Lower lobe of right lung (tissue), 2 donors: Measurements from ENCODE around the gene CDC40. TPM values are rescaled to one million over a fixed set of nuclear protein-coding genes. Genes with fewer than 3 reads are reported as not detected.

Experiments
- ATAC-seq, 2 donors: fragments of 200-7000 bp; cut with Tn5 transposase; one replicate each; pipeline ENCODE4 v1.9.1; 2020 to 2022; ENCODE audit warnings: mild to moderate bottlenecking in 2 of 2, moderate library complexity in 2 of 2
- DNase-seq: peaks from one replicate; pipeline ENCODE4 v3.0.0-alpha.2; 2020
- H3K27ac ChIP-seq: fragments of 200-600 bp; one replicate; pipeline ENCODE4 v1.8.0; 2022
- H3K27me3 ChIP-seq: fragments of 200-600 bp; one replicate; pipeline ENCODE4 v1.8.0; 2022; ENCODE audit warnings: low read depth
- H3K36me3 ChIP-seq: fragments of 200-600 bp; one replicate; pipeline ENCODE4 v1.8.0; 2022; ENCODE audit warnings: mild to moderate bottlenecking
- H3K4me1 ChIP-seq: fragments of 200-600 bp; one replicate; pipeline ENCODE4 v1.8.0; 2022
- H3K4me3 ChIP-seq: fragments of 200-600 bp; one replicate; pipeline ENCODE4 v1.8.0; 2022; ENCODE audit warnings: mild to moderate bottlenecking
- H3K9me3 ChIP-seq: fragments of 200-600 bp; one replicate; pipeline ENCODE4 v1.8.0; 2022
- CTCF ChIP-seq: fragments of 200-600 bp; IDR thresholded peaks from one replicate; pipeline ENCODE4 v1.8.0; 2022; ENCODE audit warnings: antibody characterized with exemption, mild to moderate bottlenecking
- intact Hi-C: fragments of 100-400 bp; cut with DNase I; formaldehyde crosslinking; loops from one replicate; pipeline ENCODE4 v1.11.0; 2022
- total RNA-seq: library from RNA; stranded (reverse); fragmentation: NEBNext Ultra II Directional; extraction: Animal tissue kit (Norgen Biotek cat#: 25700); gene quantifications from one replicate; pipeline ENCODE4 v1.2.1, GENCODE V29; 2021
- donor health status: DM: no; HTN: yes; CAD: no; lungs with severe emphysema.

CDC40 gene
- total RNA-seq, 1 donor from 2014 or later = 27.9 TPM

DNA sequence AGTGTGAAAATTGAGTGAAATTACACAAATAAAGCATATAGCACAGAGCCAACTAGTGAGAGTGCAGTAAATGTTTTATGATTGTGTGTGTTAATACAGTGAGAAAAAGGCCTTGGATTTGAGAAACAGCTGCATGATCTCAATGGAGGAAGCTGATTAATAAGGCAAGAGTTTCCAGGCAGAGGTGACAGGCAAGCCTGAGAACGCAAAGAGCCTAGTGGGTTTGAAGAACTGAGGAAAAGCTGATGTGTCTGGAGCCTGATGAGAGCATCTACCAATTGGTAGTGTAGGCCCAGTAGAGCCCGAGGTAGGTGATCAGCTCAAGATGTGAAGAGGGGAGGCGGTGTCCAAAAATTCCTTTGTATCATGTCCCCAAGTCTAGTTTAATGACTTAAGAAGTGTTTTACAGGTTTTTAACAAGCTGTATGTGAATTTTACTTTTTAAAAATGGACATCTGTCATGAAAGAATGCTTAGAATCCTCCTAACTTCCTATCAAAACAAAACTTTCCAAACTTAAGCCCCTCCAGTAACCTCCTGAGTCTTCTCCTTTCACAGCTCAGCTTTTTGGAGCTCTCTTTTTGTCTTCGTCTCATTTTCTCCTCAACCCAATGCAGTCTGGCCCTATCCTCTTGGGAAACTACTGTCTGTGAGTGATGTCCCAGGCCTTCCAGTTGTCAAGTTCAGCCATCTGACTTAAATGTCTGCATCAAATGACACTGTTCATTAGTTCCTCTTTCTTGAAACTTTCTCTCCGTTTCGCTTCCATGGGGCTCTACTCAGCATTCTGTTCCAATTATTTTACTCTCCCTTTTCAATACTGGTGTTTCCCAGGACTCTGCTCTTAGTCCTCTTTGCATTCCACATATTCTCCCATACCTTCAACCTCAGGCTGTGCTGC, 1.2 kb downstream of the CDC40 start:
- Histone ChIP-seq H3K4me1 (peaks cover 27% of the 10 kb centered on the region), H3K9me3 (no peaks in the 10 kb centered on the region), H3K36me3 (no peaks in the 10 kb centered on the region), H3K4me3 (peak overlapping the region; percentile 79), H3K27ac (peak overlapping the region; percentile 89), H3K27me3 (no peaks in the 10 kb centered on the region)
- DNase-seq = no peak
- intact Hi-C loops = no loop called here
- ATAC-seq = no peak
- no peak for TF ChIP-seq CTCF

GRCh38 chr6:110183292-110183885, 3.2 kb downstream of the CDC40 start:
- ATAC-seq (no peak), DNase-seq (no peak)
- H3K27me3 ChIP-seq = no peaks in the 10 kb centered on the region
- H3K36me3 ChIP-seq = no peaks in the 10 kb centered on the region
- no peak overlapping the region for H3K27ac ChIP-seq
- no peak overlapping the region for H3K4me3 ChIP-seq
- no peaks in the 10 kb centered on the region for H3K9me3 ChIP-seq
- intact Hi-C loops = no loop called here
- H3K4me1 ChIP-seq = peaks cover 25% of the 10 kb centered on the region
- TF ChIP-seq CTCF = no peak

GRCh38 chr6:110185879-110186278, 5.7 kb downstream of the CDC40 start:
- intact Hi-C loops = no loop called here
- H3K27me3 ChIP-seq = no peaks in the 10 kb centered on the region
- DNase-seq = no peak
- no peak for ATAC-seq
- no peak overlapping the region for H3K4me3 ChIP-seq
- peaks cover 23% of the 10 kb centered on the region for H3K4me1 ChIP-seq
- H3K36me3 ChIP-seq = no peaks in the 10 kb centered on the region
- no peak overlapping the region for H3K27ac ChIP-seq
- no peak for TF ChIP-seq CTCF
- no peaks in the 10 kb centered on the region for H3K9me3 ChIP-seq

DNA sequence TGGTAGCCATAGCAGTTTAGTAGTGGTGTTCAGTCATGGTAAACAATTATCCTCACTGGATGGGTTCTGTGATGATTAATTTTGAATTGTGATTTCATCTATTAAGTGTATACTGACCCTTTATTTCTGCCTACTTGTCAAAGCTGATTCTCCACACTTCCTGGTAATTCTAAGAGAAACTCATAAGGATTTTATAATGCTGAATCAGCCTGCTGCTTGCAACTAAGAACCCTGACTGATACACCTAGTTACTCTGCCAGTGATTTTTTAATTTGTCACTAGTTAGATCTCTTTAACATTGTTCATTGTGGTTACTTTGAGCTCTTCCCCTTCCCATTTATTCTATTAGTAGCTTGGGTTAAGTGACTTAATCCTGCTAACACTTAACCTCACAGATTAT, 8.6 kb downstream of the CDC40 start:
- TF ChIP-seq CTCF = no peak

DNA sequence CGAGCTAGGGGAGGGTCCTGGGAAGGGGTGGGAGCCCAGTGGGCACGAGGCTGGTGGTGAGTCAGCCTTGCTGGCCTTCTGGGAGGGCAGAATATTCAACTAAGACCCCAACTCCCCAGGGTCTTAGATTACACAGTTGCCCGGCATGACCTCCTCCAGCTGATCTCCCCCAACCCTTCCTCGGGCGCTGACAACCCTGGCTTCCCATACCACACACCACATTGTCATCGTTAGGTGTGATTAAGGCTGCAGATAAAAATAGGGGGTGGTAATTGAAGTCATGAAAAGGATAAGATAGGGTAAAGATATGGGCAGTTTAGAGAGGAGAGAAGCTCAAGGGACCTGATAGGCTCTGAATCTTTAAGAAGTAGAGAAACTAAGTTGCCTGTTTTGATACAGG, 10.5 kb downstream of the CDC40 start:
- intact Hi-C loops = no loop called here
- H3K36me3 ChIP-seq = peaks cover 16% of the 10 kb centered on the region
- TF ChIP-seq CTCF = no peak
- H3K27me3 ChIP-seq = no peaks in the 10 kb centered on the region
- no peak for DNase-seq
- H3K9me3 ChIP-seq = no peaks in the 10 kb centered on the region
- no peak overlapping the region for H3K27ac ChIP-seq
- no peak overlapping the region for H3K4me3 ChIP-seq
- no peaks in the 10 kb centered on the region for H3K4me1 ChIP-seq
- ATAC-seq = no peak

More for the DNA sequence above, 8.6 kb downstream of the CDC40 start:
- Histone ChIP-seq H3K4me1 (no peaks in the 10 kb centered on the region), H3K27me3 (no peaks in the 10 kb centered on the region), H3K27ac (no peak overlapping the region), H3K4me3 (no peak overlapping the region), H3K36me3 (peaks cover 8% of the 10 kb centered on the region), H3K9me3 (no peaks in the 10 kb centered on the region)
- DNase-seq = no peak
- no peak for ATAC-seq
- intact Hi-C loops = no loop called here
